Upper lobe of left lung (tissue), 6 donors: Measurements from ENCODE around the gene PSENEN. TPM values are rescaled to one million over a fixed set of nuclear protein-coding genes. Genes with fewer than 3 reads are reported as not detected.

ENCODE experiments used
- ATAC-seq, 2 donors: fragments of 200-7000 bp; cut with Tn5 transposase; one replicate each; pipeline ENCODE4 v1.9.1; 2022; ENCODE audit warnings: mild to moderate bottlenecking in 2 of 2, moderate library complexity in 2 of 2; ENCODE audit not compliant: low FRiP score in 2 of 2
- DNase-seq, 2 donors: peaks; one replicate each; pipeline ENCODE4 v3.0.0-alpha.2; 2019 to 2020
- H3K27ac ChIP-seq, 4 donors: fragments of 200-600 bp; sonication (generic); one replicate each; pipeline ENCODE4 v1.5.1; 2016 to 2019
- H3K27me3 ChIP-seq, 4 donors: fragments of 200-600 bp; sonication (generic); one replicate each; pipeline ENCODE4 v1.5.1; 2017 to 2019
- H3K36me3 ChIP-seq, 4 donors: fragments of 200-600 bp; sonication (generic); one replicate each; pipeline ENCODE4 v1.5.1; 2016 to 2019
- H3K4me1 ChIP-seq, 4 donors: fragments of 200-600 bp; sonication (generic); one replicate each; pipeline ENCODE4 v1.5.1; 2018 to 2019
- H3K4me3 ChIP-seq, 4 donors: fragments of 200-600 bp; sonication (generic); one replicate each; pipeline ENCODE4 v1.5.1; 2017 to 2019; ENCODE audit warnings: mild to moderate bottlenecking in 2 of 4, moderate library complexity in 1 of 4
- H3K9me3 ChIP-seq, 4 donors: fragments of 200-600 bp; sonication (generic); one replicate each; pipeline ENCODE4 v1.5.1; 2018 to 2019
- CTCF ChIP-seq, 6 experiments: fragments of 450-650 bp in 4 of 6; fragments of 200-600 bp in 2 of 6; sonication (generic) in 2 of 6; IDR thresholded peaks; one replicate each; pipeline ENCODE4 v1.5.1; 2016 to 2019; ENCODE audit warnings: antibody characterized with exemption in 6 of 6
- EP300 ChIP-seq, 4 donors: sonication (generic); formaldehyde crosslinking; IDR thresholded peaks; one replicate each; pipeline ENCODE4 v1.5.1; 2017; ENCODE audit warnings: antibody characterized with exemption in 4 of 4, control low read depth in 2 of 4
- POLR2A ChIP-seq, 4 donors: fragments of 450-650 bp; IDR thresholded peaks; one replicate each; pipeline ENCODE4 v1.5.1; 2016 to 2017; ENCODE audit warnings: antibody characterized with exemption in 4 of 4, mild to moderate bottlenecking in 2 of 4
- POLR2AphosphoS5 ChIP-seq, 2 donors: sonication (generic); formaldehyde crosslinking; IDR thresholded peaks; one replicate each; pipeline ENCODE4 v1.5.1; 2017; ENCODE audit warnings: antibody characterized with exemption in 2 of 2
- WGBS, 2 donors: methylation state at CpG; one replicate each; pipeline ENCODE4 v1.1.5; 2017 to 2018; 5-methylcytosine and 5-hydroxymethylcytosine counted together
- total RNA-seq, 6 donors: library from RNA; depleted of rRNA in 4 of 6; stranded (reverse); fragments of >200 nt in 4 of 6; gene quantifications; one replicate each; pipeline versions ENCODE4 v1.1.0 to v1.2.1, GENCODE V29; 2016 to 2021
- donor health status: DM: no; HTN: no; CAD: no; lungs with moderate emphysema.
- donor health status: DM: no; HTN: yes; CAD: no; lungs with severe emphysema.

PSENEN gene
- total RNA-seq, 6 donors from 2014 or later, result 43.4 to 60.9 (median 54.5) TPM

GRCh38 chr19:35779033-35779432 lies 33.6 kb downstream of the PSENEN start:
- 88 to 95% methylated on average over 8 of the region's 8 CpGs for WGBS, 2 donors
- Histone ChIP-seq H3K4me3 (no peak overlapping the region), H3K27me3 (no peaks in the 10 kb centered on the region), H3K9me3 (no peaks in the 10 kb centered on the region), H3K27ac (no peak overlapping the region), H3K4me1 (peaks cover 10 to 20% (median 14%) of the 10 kb centered on the region in 4 donors), H3K36me3 (peaks cover 0 to 36% (median 18%) of the 10 kb centered on the region in 4 donors)
- TF ChIP-seq POLR2AphosphoS5 (IDR thresholded peaks at IDR 0.05) (no peak), POLR2A (IDR thresholded peaks at IDR 0.05) (no peak), EP300 (IDR thresholded peaks at IDR 0.05) (no peak), CTCF (IDR thresholded peaks at IDR 0.05) (no peak)
- ATAC-seq (no peak), DNase-seq (no peak)

- no peaks in the 10 kb centered on the region for H3K9me3 ChIP-seq
- no peaks in the 10 kb centered on the region for H3K27me3 ChIP-seq
- no peak overlapping the region for H3K27ac ChIP-seq
- DNase-seq (no peak), ATAC-seq (no peak)
- H3K4me1 ChIP-seq, result peaks cover 6 to 13% (median 10%) of the 10 kb centered on the region in 4 donors
- 90 to 97% methylated on average over 16 of the region's 16 CpGs for WGBS, 2 donors
- H3K4me3 ChIP-seq, result no peak overlapping the region
- TF ChIP-seq EP300 (IDR thresholded peaks at IDR 0.05) (no peak), CTCF (IDR thresholded peaks at IDR 0.05) (no peak), POLR2AphosphoS5 (IDR thresholded peaks at IDR 0.05) (no peak), POLR2A (IDR thresholded peaks at IDR 0.05) (no peak)
- peaks cover 0 to 41% (median 20%) of the 10 kb centered on the region in 4 donors for H3K36me3 ChIP-seq
Measured at GRCh38 chr19:35780058-35780457, 34.6 kb downstream of the PSENEN start.

GRCh38 chr19:35780717-35781116 lies 35.3 kb downstream of the PSENEN start:
- peak in 1 of 2 donors; percentile 76 for DNase-seq
- ATAC-seq, result no peak
- Histone ChIP-seq H3K27ac (no peak overlapping the region), H3K27me3 (no peaks in the 10 kb centered on the region), H3K9me3 (no peaks in the 10 kb centered on the region), H3K4me3 (no peak overlapping the region), H3K4me1 (peaks cover 5 to 11% (median 8%) of the 10 kb centered on the region in 4 donors), H3K36me3 (peaks cover 0 to 46% (median 22%) of the 10 kb centered on the region in 4 donors)
- TF ChIP-seq CTCF (IDR thresholded peaks at IDR 0.05), result no peak
- no peak for TF ChIP-seq POLR2A (IDR thresholded peaks at IDR 0.05)
- no peak for TF ChIP-seq POLR2AphosphoS5 (IDR thresholded peaks at IDR 0.05)
- 89 to 97% methylated on average over 8 to 20 of the region's 20 CpGs for WGBS, 2 donors

GRCh38 chr19:35781650-35782049 lies 36.2 kb downstream of the PSENEN start:
- DNase-seq, result peak in 1 of 2 donors; percentile 50
- WGBS, 2 donors, result 87% methylated on average over 9 of the region's 9 CpGs
- ATAC-seq, result no peak
- H3K4me3 ChIP-seq, result no peak overlapping the region
- no peaks in the 10 kb centered on the region for H3K27me3 ChIP-seq
- H3K4me1 ChIP-seq, result peaks cover 0 to 2% (median under 1%) of the 10 kb centered on the region in 4 donors
- H3K27ac ChIP-seq, result no peak overlapping the region
- TF ChIP-seq POLR2A (IDR thresholded peaks at IDR 0.05), result no peak
- no peak for TF ChIP-seq EP300 (IDR thresholded peaks at IDR 0.05)
- no peak for TF ChIP-seq POLR2AphosphoS5 (IDR thresholded peaks at IDR 0.05)
- no peak for TF ChIP-seq CTCF (IDR thresholded peaks at IDR 0.05)
- no peaks in the 10 kb centered on the region for H3K9me3 ChIP-seq
- peaks cover 0 to 46% (median 26%) of the 10 kb centered on the region in 4 donors for H3K36me3 ChIP-seq

GRCh38 chr19:35782589-35782988 lies 37.1 kb downstream of the PSENEN start:
- Histone ChIP-seq H3K4me3 (no peak overlapping the region), H3K9me3 (no peaks in the 10 kb centered on the region), H3K27me3 (no peaks in the 10 kb centered on the region), H3K4me1 (no peaks in the 10 kb centered on the region), H3K36me3 (peaks cover 0 to 46% (median 26%) of the 10 kb centered on the region in 4 donors), H3K27ac (no peak overlapping the region)
- no peak for ATAC-seq
- WGBS, 2 donors, result 90 to 96% methylated on average over 8 to 12 of the region's 12 CpGs
- TF ChIP-seq EP300 (IDR thresholded peaks at IDR 0.05) (no peak), POLR2AphosphoS5 (IDR thresholded peaks at IDR 0.05) (no peak), POLR2A (IDR thresholded peaks at IDR 0.05) (no peak), CTCF (IDR thresholded peaks at IDR 0.05) (no peak)
- DNase-seq, result peak in 1 of 2 donors; percentile 57
